Right hindlimb (tissue), 1 donor: Measurements from ENCODE around the gene CENPU.
"Not testable (repeated sequence)": the region's sequence is repeated elsewhere in the genome, so short reads cannot be mapped to it uniquely, and the experiment has no call there.

Source experiments
- DNase-seq: peaks from one replicate; pipeline ENCODE4 v3.0.0-alpha.2; 2018

CENPU gene

GRCh38 chr4:184750926-184751584 is 17.2 kb upstream of the CENPU start:
- no peak for DNase-seq

- peak; percentile 78 for DNase-seq
Measured at GRCh38 chr4:184748251-184748652, 14.4 kb upstream of the CENPU start.

- DNase-seq, result no peak
Measured at GRCh38 chr4:184747034-184747830, 13.3 kb upstream of the CENPU start.

- peak; percentile 77 for DNase-seq
Measured at GRCh38 chr4:184745831-184746795, 12.2 kb upstream of the CENPU start.

GRCh38 chr4:184744236-184744635 is 10.3 kb upstream of the CENPU start:
- DNase-seq, result no peak

GRCh38 chr4:184743650-184744049 is 9.8 kb upstream of the CENPU start:
- DNase-seq, result no peak

- not testable (repeated sequence) for DNase-seq
Measured at GRCh38 chr4:184741651-184742050, 7.8 kb upstream of the CENPU start.

- no peak for DNase-seq
Measured at GRCh38 chr4:184740980-184741391, 7.1 kb upstream of the CENPU start.

GRCh38 chr4:184739575-184739974 is 5.7 kb upstream of the CENPU start:
- not testable (repeated sequence) for DNase-seq

GRCh38 chr4:184734758-184735157 is 862 bp upstream of the CENPU start:
- DNase-seq, result no peak

- no peak for DNase-seq
Measured at GRCh38 chr4:184732126-184732525, 1.8 kb downstream of the CENPU start.

- no peak for DNase-seq
Measured at GRCh38 chr4:184731056-184731455, 2.8 kb downstream of the CENPU start.

- no peak for DNase-seq
Measured at GRCh38 chr4:184729946-184730345, 4.0 kb downstream of the CENPU start.

GRCh38 chr4:184728858-184729257 is 5.0 kb downstream of the CENPU start:
- DNase-seq, result no peak

GRCh38 chr4:184727430-184727829 is 6.5 kb downstream of the CENPU start:
- no peak for DNase-seq

GRCh38 chr4:184722798-184723197 is 11.1 kb downstream of the CENPU start:
- DNase-seq, result no peak

GRCh38 chr4:184721254-184721653 is 12.6 kb downstream of the CENPU start:
- DNase-seq, result no peak

GRCh38 chr4:184719407-184719806 is 14.5 kb downstream of the CENPU start:
- no peak for DNase-seq

GRCh38 chr4:184715526-184715925 is 18.4 kb downstream of the CENPU start:
- DNase-seq, result no peak

- no peak for DNase-seq
Measured at GRCh38 chr4:184713887-184714286, 20.0 kb downstream of the CENPU start.

GRCh38 chr4:184712322-184712721 is 21.6 kb downstream of the CENPU start:
- no peak for DNase-seq

- DNase-seq, result no peak
Measured at GRCh38 chr4:184706453-184706852, 27.4 kb downstream of the CENPU start.

- DNase-seq, result no peak
Measured at GRCh38 chr4:184705692-184706091, 28.2 kb downstream of the CENPU start.
